Ishikawa (cell line): Measurements from ENCODE around the gene INPP5K.

Experiments used
- EP300 ChIP-seq: IDR thresholded peaks from 2 replicates; pipeline ENCODE4 v1.6.1; 2012; ENCODE audit warnings: borderline replicate concordance
- MAX ChIP-seq: IDR thresholded peaks from 2 replicates; pipeline ENCODE4 v1.6.1; 2012
- TEAD4 ChIP-seq: IDR thresholded peaks from 2 replicates; pipeline ENCODE4 v1.6.1; 2012

GRCh38 chr17:1478418-1478817, 38.0 kb downstream of the INPP5K start:
- no peak for TF ChIP-seq TEAD4
- TF ChIP-seq MAX: no peak
- no peak for TF ChIP-seq EP300
